GM18507 (cell line): ENCODE data around the gene COMMD10.
"Not testable (repeated sequence)": the region's sequence is repeated elsewhere in the genome, so short reads cannot be mapped to it uniquely, and the experiment has no call there.

Source experiments
- DNase-seq: peaks from one replicate; pipeline ENCODE4 v3.0.0; 2011; ENCODE audit warnings: low read depth; ENCODE audit not compliant: insufficient read length; ENCODE audit errors: extremely low spot score
- FAIRE-seq: peaks from 2 replicates; lab custom pipeline; 2011; peaks lifted over from hg19 to GRCh38; lab: Jason Lieb, UNC

COMMD10 gene

DNA sequence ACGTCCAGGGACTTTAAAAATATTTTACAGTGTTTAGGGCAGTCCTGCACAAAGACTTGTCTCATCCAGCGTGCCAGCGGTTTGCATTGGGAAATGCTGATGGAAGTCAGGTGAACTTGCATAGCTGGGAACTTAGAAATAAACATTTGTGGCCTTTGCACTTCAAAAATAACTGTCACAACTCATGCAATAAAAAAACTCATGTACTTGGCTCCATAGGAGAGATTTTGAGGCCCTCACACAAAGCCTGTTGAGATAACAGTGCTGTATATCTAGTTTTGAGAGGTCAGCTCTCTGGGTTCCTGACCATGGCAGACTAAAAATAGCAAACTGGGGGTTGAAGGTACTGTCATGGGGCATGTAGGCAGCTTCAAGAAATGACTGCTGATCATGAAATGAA is 5.5 kb downstream of the COMMD10 start:
- no peak for FAIRE-seq
- DNase-seq, result no peak

DNA sequence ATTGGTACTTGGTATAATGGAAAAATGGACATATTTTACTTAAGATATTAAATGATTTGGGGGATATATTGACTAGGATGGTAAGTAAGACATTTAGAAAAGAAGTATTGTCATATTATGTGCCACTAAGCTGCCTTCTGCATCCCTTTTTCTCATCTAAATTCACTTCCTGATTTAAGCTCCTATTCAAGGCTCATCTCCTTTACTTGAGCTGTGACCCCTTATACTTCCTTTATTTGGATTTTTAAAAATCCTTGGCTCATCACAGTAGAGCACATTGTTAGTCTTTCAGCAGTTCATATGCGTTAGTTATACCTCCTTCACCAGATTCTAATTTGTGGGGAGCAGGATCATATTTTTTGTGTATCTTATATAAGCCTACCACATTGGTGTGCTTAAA is 6.6 kb downstream of the COMMD10 start:
- no peak for DNase-seq
- no peak for FAIRE-seq

DNA sequence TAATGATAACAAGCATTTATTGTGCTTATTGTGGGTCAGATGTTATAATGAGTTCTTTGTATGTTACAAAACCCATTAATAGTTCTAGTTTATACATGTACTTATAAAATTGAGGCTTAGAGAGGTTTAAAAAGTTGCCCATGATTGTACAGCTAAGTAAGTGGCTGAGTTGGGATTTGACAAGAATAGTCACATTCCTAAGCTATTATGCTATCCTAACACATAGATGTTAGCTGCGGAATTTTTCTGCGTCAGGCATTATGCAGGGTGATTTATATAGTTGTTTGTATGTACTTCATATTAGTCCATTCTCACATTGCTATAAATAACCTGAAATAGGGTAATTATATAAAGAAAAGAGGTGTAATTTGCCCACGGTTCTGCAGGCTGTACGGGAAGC is 12.5 kb downstream of the COMMD10 start:
- DNase-seq, result no peak
- FAIRE-seq, result no peak

DNA sequence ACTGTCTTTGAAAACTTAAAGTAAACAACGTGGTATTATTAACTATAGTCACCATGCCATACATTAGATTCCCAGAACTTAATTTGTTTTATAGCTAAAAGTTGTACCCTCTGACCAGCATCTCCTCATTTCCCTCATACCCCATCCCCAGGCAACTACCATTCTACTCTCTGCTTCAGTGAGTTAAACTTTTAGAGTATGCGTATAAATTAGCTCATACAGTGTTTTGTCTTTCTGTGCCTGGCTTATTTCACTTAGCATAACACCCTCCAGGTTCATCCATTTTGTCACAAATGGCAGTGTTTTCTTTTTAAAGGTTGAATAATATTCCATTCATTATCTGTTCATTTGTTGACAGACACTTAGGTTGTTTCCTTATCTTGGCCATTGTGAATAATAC is 14.2 kb downstream of the COMMD10 start:
- no peak for FAIRE-seq
- DNase-seq, result no peak

DNA sequence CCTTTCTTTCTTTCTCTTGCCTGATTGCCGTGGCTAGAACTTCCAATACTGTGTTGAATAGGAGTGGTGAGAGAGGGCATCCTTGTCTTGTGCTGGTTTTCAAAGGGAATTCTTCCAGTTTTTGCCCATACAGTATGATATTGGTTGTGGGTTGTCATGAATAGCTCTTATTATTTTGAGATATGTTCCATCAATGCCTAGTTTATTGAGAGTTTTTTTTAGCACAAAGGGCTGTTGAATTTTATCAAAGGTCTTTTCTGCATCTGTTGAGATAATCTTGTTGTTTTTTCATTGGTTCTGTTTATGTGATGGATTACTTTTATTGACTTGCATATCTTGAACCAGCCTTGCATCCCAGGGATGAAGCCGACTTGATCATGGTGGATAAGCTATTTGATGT is 20.1 kb downstream of the COMMD10 start:
- FAIRE-seq, DNase-seq: not testable (repeated sequence)

DNA sequence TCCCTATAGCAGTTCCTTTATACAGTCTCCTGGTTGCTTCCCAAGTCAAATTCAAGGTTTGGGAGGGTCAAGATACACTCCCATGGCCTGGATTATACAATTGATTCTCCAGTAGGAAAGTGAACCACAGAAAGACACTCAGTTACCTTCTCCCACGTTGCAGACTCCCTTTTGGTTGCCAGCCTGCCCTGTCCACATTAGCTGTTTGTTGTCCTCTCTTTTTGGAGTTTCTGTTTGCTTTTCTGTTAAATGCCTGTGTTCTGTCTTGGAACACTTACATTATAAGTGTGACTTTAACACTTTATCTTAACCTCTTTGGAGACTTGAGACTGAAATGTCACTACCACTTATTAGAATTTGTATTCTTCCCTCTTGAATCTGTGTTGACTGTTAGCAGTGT is 30.3 kb downstream of the COMMD10 start:
- DNase-seq, result no peak
- FAIRE-seq, result no peak

DNA sequence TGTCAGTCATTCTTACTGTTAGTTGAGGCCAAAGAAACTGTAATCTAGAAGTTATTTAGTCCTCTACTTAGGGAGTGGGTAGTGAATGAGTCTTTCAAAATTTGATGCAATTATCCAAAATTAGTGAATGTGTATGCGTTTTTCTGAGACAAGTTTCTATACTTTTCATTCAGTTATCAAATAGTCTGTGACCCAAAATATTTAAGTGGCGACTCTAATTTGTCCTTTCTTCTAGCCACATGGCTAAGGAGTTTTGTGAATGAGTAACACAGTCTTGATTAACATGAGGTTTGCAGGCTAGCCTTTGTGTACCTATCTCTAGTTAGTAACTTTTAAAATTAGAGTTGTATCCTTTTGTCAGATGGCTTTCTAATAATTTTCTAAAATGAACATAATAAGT is 45.6 kb downstream of the COMMD10 start:
- peak; percentile 29 for FAIRE-seq

DNA sequence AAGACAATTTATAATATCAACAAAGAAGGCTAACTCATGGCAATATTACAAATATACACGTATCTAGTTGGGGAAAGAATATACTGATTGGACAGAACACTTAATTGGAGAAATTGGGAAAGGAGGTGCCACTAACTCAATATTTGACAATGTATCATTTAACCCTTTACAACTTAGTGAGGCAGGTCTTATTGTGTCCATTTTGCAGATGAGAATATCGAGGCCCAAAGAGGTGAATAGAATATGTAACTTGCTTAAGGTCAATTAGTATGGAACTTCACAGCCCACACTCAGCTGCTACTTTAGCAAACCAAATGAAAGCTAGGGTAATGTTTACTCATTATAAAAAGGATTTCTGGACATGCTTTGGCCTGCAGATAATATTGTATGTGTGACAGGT is 46.2 kb downstream of the COMMD10 start:
- DNase-seq, result no peak
- no peak for FAIRE-seq

More for the DNA sequence above, 45.6 kb downstream of the COMMD10 start:
- no peak for DNase-seq

DNA sequence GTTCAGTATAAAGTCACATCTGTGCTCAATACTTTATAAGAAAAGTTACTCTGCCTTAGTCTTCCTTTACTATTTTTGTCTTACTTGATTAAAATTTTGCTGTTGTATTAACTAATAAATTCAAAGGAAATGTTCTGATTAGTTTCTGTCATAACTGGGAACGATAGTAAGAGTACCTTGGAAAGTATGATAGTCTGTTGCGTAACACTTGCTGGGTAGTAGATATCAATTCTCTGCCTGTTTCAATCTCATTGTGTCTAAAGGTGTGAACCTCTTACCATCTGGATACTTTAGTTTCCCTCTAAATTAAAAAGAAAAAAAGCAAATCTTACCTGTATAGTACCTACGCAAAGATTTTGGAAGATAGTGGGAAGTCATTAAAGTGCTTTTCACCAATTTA is 48.5 kb downstream of the COMMD10 start:
- FAIRE-seq (no peak), DNase-seq (no peak)

DNA sequence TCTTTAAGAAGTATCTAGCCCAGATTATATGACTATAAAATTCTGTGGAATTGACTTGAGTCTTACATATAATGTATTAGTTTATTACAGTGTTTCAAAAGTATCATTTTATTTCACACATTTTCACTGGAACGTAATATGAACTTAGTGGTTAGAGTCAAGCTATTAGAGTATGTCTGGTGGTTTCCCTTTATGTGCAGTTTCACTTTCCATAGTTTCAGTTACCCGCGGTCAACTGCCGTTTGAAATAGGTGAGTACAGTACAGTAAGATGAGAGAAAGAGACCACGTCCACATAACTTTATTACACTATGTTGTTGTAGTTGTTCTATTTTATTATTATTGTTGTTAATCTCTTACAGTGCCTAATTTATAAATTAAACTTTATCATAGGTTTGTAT is 50.5 kb downstream of the COMMD10 start:
- peak; percentile 9 for DNase-seq
- peak; percentile 90 for FAIRE-seq

DNA sequence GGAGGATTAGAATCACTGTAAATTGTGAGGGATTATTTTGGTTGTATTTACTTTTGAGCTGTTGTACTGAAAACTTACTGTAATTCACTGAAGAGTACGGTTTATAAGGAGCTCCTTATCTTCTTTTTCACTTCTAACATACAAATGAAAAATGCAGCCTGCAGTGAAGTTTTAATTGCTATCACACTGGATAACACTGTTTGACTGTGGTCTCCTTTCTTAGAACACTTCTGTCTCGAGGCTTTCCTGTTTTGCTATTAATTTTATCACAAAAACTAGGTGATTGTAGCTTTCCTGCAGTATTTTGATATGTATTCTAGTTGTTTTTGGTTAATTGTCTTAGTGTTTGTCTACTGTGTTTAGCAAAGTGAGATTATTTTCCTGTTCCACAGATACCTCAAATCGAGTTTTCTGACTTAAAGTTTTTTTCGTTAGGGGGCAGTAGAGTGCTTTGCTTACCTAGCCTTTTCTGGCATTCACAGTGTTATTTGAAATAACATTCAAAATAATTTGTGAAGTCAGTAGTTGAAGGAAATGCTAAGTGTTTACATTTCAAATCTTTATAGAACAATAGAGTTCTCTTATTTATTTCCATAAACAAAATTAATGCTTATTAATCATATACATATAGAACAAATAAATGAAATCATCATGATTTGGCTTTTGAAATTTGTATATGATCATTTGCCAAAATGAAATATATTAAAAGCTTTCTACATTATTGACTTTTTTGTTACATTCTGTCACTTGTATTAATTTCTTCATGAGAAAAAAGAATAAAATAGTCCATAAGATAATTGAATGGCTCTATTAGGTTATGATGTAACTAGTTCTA is 52.9 kb downstream of the COMMD10 start:
- DNase-seq, result no peak
- FAIRE-seq, result peak; percentile 82

DNA sequence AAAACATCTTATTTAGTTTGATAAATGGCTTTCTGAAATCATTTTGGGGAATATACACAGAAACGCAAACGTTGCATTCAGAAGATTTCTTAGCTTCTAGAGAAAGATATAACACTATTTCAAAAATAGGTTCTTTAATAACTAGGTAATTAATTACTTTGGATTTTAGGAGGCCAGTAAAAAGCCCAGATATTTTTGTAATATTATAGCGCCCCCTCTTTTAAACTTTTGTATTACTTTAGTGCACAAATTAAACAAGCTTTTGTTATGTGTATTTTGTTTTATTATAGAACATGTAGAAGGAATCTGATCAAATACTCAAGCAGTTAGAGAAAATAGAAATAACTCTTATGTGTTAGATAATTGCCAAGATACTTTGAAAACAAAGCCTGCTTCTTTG is 57.7 kb downstream of the COMMD10 start:
- FAIRE-seq, result no peak
- DNase-seq, result no peak

DNA sequence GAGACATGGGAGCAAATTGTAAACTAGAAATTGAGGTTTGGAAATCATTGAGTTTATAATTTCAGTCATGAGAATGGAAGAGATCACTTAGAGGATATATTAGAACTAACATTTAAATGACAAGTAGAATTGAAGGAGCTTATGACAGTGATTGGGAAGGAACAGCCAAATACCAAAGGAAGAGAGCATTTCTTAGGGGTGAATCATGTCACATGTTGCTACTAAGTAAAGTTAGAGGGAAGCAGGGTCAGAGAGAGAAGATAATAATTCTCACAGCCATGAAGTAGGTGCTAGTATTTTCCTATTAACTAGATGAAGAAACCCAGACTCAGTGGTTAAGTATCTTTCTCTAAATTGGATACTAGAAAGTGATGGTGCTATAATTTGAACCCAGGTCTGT is 59.3 kb downstream of the COMMD10 start:
- no peak for DNase-seq
- FAIRE-seq, result no peak

DNA sequence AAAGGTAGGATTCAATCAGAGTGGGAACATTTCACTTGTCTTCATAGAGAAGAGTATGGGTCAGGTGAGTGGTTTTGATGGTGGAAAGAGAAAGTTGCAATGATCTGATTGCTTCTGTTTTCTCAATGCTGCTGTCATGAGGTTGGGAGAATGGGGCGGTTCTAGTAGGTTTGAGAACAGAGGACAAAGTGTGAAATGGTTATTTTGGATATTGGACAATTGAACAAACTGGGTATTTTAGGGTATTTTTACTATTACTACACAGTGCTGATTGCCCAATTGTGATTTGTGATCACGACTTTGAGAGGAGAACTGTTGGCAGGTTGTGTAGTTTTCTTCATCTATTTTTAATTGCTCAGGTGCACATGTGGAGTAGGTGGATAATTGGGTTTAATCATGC is 60.2 kb downstream of the COMMD10 start:
- DNase-seq (no peak), FAIRE-seq (no peak)

DNA sequence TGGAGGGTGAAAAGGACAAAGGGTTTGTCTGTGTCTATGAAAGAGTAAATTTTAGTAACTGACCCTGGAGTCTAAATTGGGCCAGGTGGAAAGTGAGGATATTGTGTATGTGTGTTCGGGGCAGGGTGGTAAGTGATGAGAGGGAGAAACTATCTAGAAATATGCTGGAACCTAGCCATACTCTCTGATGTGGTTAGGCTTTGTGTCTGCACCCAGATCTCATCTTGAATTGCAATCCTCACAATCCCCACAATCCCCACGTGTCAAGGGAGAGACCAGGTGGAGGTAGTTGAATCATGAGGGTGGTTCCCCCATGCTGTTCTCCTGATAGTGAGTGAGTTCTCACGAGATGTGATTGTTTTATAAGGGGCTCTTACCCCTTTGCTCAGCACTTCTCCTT is 60.6 kb downstream of the COMMD10 start:
- FAIRE-seq (no peak), DNase-seq (no peak)

DNA sequence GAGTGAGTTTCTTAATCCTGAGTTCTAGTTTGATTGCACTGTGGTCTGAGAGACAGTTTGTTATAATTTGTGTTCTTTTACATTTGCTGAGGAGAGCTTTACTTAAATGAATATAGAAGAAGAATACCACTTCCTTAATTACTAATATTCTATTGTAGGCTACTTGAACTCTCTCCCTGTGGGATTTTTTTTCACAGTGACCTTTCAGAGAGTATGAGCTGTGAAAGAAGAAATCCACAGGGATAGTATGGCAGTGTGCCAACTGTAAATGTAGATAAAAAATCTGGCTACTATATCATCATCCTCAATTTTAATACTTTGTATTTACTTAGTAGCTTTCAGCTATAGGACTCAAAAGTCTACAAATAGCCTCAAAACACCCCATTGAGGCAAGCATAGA is 67.3 kb downstream of the COMMD10 start:
- FAIRE-seq, result no peak

DNA sequence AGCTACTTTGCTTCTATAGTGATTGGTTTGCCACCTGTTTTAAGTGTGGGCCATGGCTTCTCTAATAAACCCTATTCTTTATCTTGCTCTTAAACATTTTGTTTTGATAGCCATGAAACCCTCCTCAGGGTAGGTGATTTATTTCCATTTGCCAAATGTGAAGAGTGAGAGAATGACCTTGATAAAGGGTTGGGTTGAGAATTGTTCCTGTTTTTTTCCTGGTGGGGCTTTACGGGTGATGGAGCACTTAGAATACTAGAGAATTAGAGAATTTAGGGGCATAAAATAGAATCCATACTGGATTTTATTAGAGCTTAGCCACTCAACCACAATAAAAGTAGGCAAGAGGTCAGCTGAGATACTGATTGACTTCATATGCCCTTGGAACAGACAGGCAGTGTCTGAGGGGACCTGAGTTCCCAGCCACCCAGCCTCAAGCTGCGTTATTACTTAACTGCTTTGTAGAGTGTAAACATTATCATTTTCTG is 68.9 kb downstream of the COMMD10 start:
- FAIRE-seq (no peak), DNase-seq (no peak)

More for the DNA sequence above, 67.3 kb downstream of the COMMD10 start:
- no peak for DNase-seq

DNA sequence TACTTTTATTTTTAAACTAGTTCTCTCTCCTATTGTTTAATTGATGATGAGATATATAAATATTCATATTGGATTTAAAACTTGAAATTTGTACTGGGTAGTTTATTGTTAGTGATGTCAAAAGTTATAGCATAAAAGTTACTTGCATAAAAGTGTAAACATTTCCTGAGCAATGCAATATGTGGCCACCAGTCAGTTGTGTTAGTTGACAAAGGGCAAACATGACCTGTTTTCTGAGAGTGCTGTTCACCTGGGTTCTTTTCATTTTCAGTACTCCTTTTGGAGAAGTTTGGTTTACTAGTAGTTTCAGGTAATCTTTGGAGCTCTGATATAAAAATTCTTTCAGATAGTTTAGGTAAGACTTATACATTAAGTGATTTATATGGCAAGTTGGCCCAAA is 69.4 kb downstream of the COMMD10 start:
- DNase-seq, result no peak
- no peak for FAIRE-seq

DNA sequence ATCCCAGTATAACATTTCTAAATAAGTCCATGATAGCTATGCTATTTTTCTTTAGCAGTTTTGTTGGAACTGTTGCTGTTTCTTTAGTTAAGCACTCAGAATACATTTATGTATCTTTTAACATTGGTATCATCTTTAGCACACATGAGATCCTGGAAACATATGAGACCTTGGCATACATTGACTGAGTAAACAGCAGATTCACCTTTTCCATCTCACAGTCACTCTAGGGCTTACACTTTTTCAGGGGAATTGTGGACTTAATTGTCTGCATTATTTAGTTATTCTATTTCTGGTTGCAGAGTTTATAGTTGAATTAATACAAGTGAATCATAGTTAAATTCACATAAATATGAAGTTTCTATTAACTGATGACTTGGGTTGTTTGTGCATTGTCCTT is 70.1 kb downstream of the COMMD10 start:
- DNase-seq (no peak), FAIRE-seq (no peak)

DNA sequence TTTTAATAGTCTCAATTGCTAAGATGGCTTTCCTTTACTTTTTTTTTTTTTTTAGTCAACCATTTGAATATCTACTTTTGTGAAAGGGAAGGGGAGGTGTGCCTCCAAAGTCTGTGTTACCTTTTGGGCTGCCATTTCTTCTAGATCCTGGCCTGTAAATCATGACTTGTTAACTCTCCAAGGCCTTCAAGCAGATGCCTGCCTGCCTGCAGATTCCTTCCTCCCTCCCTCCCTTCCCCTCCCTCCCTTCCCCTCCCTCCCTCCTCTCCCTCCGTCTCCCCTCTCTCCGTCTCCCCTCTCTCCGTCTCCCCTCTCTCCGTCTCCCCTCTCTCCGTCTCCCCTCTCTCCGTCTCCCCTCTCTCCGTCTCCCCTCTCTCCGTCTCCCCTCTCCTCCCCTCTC is 73.1 kb downstream of the COMMD10 start:
- no peak for DNase-seq
- FAIRE-seq, result no peak

DNA sequence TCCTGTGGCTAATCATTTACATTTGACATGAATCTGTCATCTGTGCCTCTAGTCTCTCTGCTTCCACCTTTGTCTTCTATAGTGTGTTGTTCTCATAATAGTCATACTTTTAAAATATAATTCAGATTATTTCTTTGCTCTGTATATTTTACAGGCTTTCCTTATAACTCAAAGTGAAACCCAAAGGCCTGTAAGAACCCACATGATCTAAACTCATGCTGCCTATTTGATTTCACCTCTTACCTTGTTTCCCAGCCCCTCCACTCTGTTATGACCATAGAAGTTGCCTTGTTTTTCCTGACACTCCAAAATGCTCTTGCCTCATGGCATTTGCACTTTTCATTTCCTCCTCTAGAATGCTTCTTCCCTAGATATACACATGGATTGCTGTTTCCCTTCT is 74.2 kb downstream of the COMMD10 start:
- DNase-seq, result no peak

DNA sequence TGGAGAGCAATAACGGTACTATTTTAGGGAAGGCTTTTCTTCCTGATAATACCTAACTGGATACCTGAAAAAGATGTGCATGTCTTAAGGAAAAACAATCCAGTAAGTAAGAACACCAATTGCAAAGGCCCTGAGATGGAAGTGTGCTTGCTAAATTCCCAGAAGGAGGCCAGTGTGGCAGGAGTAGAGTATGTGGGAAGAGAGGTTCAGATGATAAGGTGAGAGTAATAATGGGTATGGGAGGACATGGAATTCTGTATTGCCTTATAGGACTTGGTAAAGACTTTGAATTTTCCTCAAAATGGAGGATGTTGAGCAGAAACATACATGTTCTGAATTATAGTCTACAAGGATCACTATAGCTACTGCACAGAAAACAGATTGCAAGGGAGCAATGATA is 89.3 kb downstream of the COMMD10 start:
- FAIRE-seq, result no peak
- DNase-seq, result no peak

More for the DNA sequence above, 74.2 kb downstream of the COMMD10 start:
- FAIRE-seq, result no peak
